Posterior cingulate gyrus (tissue), 11 donors: ENCODE results near the gene ZG16B.

Experiments used
- DNase-seq, 10 donors: peaks; one replicate each; pipeline versions ENCODE4 v3.0.0 to v3.0.0-alpha.2; 2020 to 2021; ENCODE audit warnings: mixed read lengths in 3 of 10
- intact Hi-C: fragments of 100-400 bp; cut with DNase I; formaldehyde crosslinking; loops from one replicate; pipeline ENCODE4 v1.15.1; 2023

The ZG16B gene

DNA sequence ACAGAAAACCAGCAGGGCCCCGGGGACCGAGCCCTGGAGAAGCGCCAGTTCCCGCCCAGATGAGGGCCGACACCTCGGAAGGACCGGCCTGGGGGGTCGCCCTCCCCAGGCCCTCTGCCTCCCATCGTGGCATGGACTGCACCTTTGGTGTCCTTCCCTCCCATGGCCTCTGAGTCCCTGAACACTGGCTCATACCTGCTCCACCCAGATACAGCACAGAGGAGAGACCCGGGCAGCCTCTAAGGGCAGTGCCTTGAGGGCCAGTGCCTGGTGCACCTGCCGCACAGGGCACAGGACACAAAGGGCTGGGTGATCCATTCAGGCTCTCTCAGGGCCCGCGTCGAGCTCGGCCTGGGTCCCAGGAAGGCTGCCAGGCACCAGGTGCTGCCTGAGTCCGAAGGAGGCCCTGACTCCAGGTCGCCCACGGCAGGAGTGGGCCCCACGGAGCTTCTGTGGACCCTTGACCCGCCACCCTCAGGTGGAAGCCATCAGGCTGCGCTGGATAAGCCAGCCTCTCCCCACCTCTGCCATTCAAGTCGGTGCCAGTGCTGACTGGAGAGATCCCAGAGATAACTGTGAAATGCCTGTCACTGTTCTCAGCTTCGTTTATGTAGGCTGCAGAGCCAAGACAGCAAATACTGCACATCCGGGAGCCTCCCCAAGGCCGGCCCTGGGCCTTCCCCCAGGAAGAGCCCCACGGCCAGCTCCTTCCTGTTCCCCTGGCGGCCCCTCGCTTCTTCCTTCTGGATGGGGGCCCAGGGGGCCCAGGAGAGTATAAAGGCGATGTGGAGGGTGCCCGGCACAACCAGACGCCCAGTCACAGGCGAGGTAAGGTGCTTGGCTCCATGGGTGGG lies at the start of gene ZG16B:
TSS of gene ZG16B (plus strand) at position 803 of the 854 bp plus-strand sequence. CDS start 139 bp downstream, outside the sequence.
- peak in 3 of 10 donors; percentile 53 to 67 (median 61) for DNase-seq
- intact Hi-C loops: no loop called here

GRCh38 chr16:2782583-2783351 lies 47.3 kb upstream of the ZG16B start:
- DNase-seq: peak in 4 of 10 donors; percentile 7 to 78 (median 52)

DNA sequence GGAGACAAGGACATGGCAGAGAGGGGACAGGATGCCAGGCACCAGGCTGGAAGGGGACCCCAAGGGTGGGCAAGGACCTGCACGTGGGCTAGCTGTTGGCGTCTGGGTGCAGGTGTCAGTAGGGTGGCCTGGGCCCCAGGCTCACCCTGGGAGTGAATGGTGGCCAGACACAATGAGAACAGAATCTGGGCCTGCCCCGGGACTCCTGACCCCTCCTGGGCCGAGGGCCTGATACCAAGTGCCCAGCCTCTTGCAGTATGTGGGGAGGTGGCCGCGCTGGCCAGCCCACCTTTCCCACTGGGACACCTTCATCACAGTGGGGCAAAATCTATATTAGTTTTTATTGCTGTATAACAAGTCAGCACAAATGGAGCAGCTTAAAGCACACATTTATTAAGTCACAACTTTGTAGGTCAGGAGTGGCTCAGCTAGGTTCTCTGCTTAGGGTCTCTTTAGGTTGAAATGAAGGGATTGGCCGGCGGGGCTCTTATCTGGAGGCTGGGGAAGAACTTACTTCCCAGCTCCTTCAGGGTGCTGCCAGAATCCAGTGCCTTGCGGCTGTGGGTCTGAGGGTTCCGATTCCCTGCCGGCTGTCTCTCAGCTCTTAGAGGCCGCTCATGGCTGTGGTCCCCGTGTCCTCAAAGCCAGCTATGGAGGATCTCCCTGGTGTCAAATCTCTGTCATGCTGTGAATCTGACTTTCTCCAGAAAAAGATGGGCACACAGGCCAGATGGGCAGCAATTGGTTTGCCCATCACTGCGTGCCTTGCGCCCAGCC lies 46.3 kb upstream of the ZG16B start:
- intact Hi-C loops: no loop called here
- DNase-seq: peak in 4 of 10 donors; percentile 7 to 63 (median 56)

More at GRCh38 chr16:2782583-2783351, 47.3 kb upstream of the ZG16B start:
- intact Hi-C loops: no loop called here

GRCh38 chr16:2784358-2785100 lies 45.6 kb upstream of the ZG16B start:
- peak in 3 of 10 donors; percentile 7 to 67 (median 60) for DNase-seq
- intact Hi-C loops: no loop called here

- peak in 4 of 10 donors; percentile 4 to 77 (median 42) for DNase-seq
- intact Hi-C loops: no loop called here
Observed at GRCh38 chr16:2785101-2785991, 44.8 kb upstream of the ZG16B start.

- peak in 2 of 10 donors; percentile 4 to 45 for DNase-seq
- intact Hi-C loops: no loop called here
Observed at GRCh38 chr16:2786061-2786825, 43.9 kb upstream of the ZG16B start.

GRCh38 chr16:2786826-2787151 lies 43.3 kb upstream of the ZG16B start:
- DNase-seq: no peak
- intact Hi-C loops: no loop called here

GRCh38 chr16:2787406-2787805 lies 42.7 kb upstream of the ZG16B start, which contains the start of gene PRSS33:
PRSS33 (minus strand) TSS chr16:2787560; CDS start chr16:2786547, 1,013 bp downstream.
- DNase-seq: peak in 2 of 10 donors; percentile 38 to 72
- intact Hi-C loops: no loop called here

DNA sequence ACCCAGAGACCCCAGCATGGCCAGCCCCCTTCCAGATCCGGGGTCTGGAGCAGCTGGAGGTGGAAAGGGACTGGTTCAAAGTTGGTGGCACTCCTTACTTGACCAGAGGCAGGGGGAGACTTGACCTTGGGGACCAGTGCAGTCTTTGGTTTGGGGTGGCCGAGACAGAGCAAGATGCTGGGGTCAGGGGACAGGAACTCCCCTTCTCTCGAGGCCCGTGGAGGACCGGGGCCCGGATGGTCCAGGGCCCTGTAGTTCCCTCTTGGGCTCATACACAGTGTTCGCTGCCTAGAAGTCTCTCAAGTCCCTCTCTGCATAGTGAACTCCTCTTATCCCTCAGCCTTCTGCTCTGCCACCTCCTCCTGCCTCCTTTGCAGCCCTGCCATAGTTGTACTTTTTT lies 42.1 kb upstream of the ZG16B start:
- DNase-seq: peak in 2 of 10 donors; percentile 6 to 61
- intact Hi-C loops: no loop called here

- DNase-seq: peak in 2 of 10 donors; percentile 18 to 49
- intact Hi-C loops: no loop called here
Observed at GRCh38 chr16:2790631-2791030, 39.5 kb upstream of the ZG16B start.

GRCh38 chr16:2791174-2791573 lies 38.9 kb upstream of the ZG16B start:
- peak in 2 of 10 donors; percentile 20 to 50 for DNase-seq
- intact Hi-C loops: no loop called here

DNA sequence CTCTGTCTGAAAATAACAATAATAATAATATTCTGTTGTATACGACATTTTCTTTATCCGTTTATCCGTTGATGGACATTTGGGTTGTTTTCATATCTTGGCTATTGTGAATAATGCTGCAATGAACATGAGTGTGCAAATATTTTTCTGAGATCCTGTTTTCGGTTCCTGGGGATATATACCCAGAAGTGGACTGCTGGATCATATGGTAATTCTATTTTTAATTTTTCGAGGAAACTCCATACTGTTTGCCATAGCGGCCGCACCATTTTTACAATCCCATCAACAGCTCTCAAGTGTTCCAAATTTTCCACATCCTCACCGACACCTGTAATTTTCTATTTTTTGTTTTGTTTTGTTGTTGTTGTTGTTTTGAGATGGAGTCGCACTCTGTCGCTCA lies 37.2 kb upstream of the ZG16B start:
- intact Hi-C loops: no loop called here
- DNase-seq: peak in 1 of 10 donors; percentile 5

GRCh38 chr16:2795395-2796143 lies 34.5 kb upstream of the ZG16B start:
- DNase-seq: peak in 1 of 10 donors; percentile 6

DNA sequence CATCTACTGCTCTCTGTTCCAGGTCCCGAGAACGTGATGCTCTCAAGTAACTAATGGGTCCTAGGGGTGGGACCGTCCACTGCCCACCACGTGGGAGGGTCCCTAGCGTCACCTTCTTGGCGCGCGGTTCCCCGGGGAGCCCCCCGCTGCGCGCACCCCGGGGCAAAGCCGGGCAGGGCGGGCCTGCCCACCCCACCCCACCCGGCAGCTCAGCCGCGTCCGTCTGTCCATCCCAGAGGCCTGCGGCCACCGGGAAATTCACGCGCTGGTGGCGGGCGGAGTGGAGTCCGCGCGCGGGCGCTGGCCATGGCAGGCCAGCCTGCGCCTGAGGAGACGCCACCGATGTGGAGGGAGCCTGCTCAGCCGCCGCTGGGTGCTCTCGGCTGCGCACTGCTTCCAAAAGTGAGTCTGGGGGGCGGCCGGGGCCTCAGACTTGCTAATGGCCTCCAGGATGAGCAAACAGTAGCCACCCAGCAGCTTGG lies 31.3 kb upstream of the ZG16B start:
- peak in 1 of 10 donors; percentile 51 for DNase-seq
- intact Hi-C loops: no loop called here

More at GRCh38 chr16:2795395-2796143, 34.5 kb upstream of the ZG16B start:
- intact Hi-C loops: no loop called here

GRCh38 chr16:2799205-2799858 lies 30.8 kb upstream of the ZG16B start:
- peak in 2 of 10 donors; percentile 44 to 55 for DNase-seq
- intact Hi-C loops: no loop called here

DNA sequence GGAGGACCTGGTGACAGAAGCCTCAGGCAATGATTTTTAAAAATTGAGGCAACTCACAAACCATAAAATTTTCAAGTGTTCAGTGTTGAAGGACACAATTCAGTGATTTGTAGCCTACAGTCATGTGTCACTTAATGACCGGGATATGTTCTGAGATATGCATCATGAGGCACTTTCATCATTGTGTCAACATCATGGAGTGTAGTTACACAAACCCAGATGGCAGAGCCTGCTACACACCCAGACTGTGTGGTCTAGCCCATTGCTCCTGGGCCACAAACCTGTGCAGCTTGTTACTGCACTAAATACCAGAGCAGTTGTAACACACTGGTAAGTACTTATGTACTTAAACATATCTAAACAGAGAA lies 30.3 kb upstream of the ZG16B start:
- intact Hi-C loops: no loop called here
- DNase-seq: peak in 1 of 10 donors; percentile 21
